Spleen (tissue), 11 donors: Measurements from ENCODE around the gene TOPBP1. TPM values are rescaled to one million over a fixed set of nuclear protein-coding genes. Genes with fewer than 3 reads are reported as not detected.

Experiments used
- DNase-seq: peaks from one replicate; pipeline ENCODE4 v3.0.0-alpha.2; 2020
- H3K27ac ChIP-seq, 8 donors: fragments of 200-600 bp; sonication (generic) in 7 of 8; 1 replicate in 4 of 8; 2 replicates in 4 of 8; pipeline versions ENCODE4 v1.5.0 to v1.8.0; 2016 to 2021; ENCODE audit warnings: inconsistent platforms in 4 of 8, mild to moderate bottlenecking in 4 of 8, moderate library complexity in 1 of 8
- H3K27me3 ChIP-seq, 7 donors: fragments of 200-600 bp; sonication (generic) in 6 of 7; replicated peaks in 1 of 7; 1 replicate in 4 of 7; 2 replicates in 3 of 7; pipeline versions ENCODE4 v1.5.0 to v1.8.0; 2016 to 2021; ENCODE audit warnings: inconsistent platforms in 3 of 7, mild to moderate bottlenecking in 1 of 7
- H3K36me3 ChIP-seq, 6 donors: fragments of 200-600 bp; sonication (generic) in 5 of 6; 1 replicate in 4 of 6; 2 replicates in 2 of 6; pipeline versions ENCODE4 v1.5.0 to v1.8.0; 2016 to 2021; ENCODE audit warnings: inconsistent platforms in 2 of 6
- H3K4me1 ChIP-seq, 6 donors: fragments of 200-600 bp; sonication (generic) in 5 of 6; 1 replicate in 3 of 6; 2 replicates in 3 of 6; pipeline versions ENCODE4 v1.5.0 to v1.8.0; 2016 to 2021; ENCODE audit warnings: inconsistent platforms in 3 of 6
- H3K4me3 ChIP-seq, 8 donors: fragments of 200-600 bp; sonication (generic) in 7 of 8; 1 replicate in 4 of 8; 2 replicates in 4 of 8; pipeline versions ENCODE4 v1.5.0 to v1.8.0; 2016 to 2021; ENCODE audit warnings: inconsistent platforms in 4 of 8, mild to moderate bottlenecking in 4 of 8, moderate library complexity in 2 of 8
- H3K9me3 ChIP-seq, 8 donors: fragments of 200-600 bp; sonication (generic) in 7 of 8; 1 replicate in 4 of 8; 2 replicates in 4 of 8; pipeline versions ENCODE4 v1.5.0 to v1.8.0; 2016 to 2021; ENCODE audit warnings: inconsistent platforms in 4 of 8
- POLR2A ChIP-seq, 3 donors: fragments of 450-650 bp; IDR thresholded peaks; one replicate each; pipeline ENCODE4 v1.5.1; 2017; ENCODE audit warnings: antibody characterized with exemption in 3 of 3, mild to moderate bottlenecking in 1 of 3
- POLR2AphosphoS5 ChIP-seq, 3 donors: sonication (generic); formaldehyde crosslinking; IDR thresholded peaks; one replicate each; pipeline ENCODE4 v1.5.1; 2017; ENCODE audit warnings: antibody characterized with exemption in 3 of 3
- WGBS, 5 donors: extraction: QIAGEN DNeasy Blood & Tissue Kit in 3 of 5; methylation state at CpG; one replicate each; pipeline versions ENCODE4 v1.1.5 to v1.1.7; 2013 to 2018; 5-methylcytosine and 5-hydroxymethylcytosine counted together
- intact Hi-C: fragments of 100-400 bp; cut with DNase I; formaldehyde crosslinking; loops from one replicate; pipeline ENCODE4 v1.15.0; 2023; ENCODE audit warnings: low total_unique reads
- polyA plus RNA-seq, 3 donors: library from polyadenylated mRNA; stranded (reverse); fragments of 200-250 nt; gene quantifications; one replicate each; pipeline ENCODE4 v1.2.1, GENCODE V29; 2013
- total RNA-seq, 7 donors: library from RNA; depleted of rRNA in 3 of 7; stranded (reverse); fragments of >200 nt in 3 of 7; fragmentation: NEBNext Ultra II Directional in 4 of 7; extraction: Animal tissue kit (Norgen Biotek cat#: 25700) in 4 of 7; gene quantifications; one replicate each; pipeline versions ENCODE4 v1.1.0 to v1.2.1, GENCODE V29; 2016 to 2021
- TF ChIP-seq, protein P1 (sequence below), 11 experiments: fragments of 200-600 bp in 7 of 11; fragments of 450-650 bp in 4 of 11; sonication (generic) in 4 of 11; IDR thresholded peaks in 8 of 11; conservative IDR thresholded peaks in 3 of 11; 1 replicate in 7 of 11; 2 replicates in 4 of 11; pipeline versions ENCODE4 v1.4.0 to v1.8.0; 2016 to 2021; ENCODE audit warnings: antibody characterized with exemption in 11 of 11, inconsistent platforms in 4 of 11, mild to moderate bottlenecking in 1 of 11
- donor health status: healthy with polysubstance abuse.
- donor health status: DM: no; HTN: no; CAD: no; lungs with moderate emphysema.
- donor health status: DM: no; HTN: no; CAD: no.
- donor health status: Bipolar disorder and iron deficiency.
- donor health status: healthy.
- donor health status: DM: no; HTN: no; CAD: no.
- donor health status: DM: yes; HTN: yes; CAD: no.

The TOPBP1 gene
- total and polyA plus RNA-seq, 10 donors, result 11.0 to 61.9 (median 30.7) TPM

DNA sequence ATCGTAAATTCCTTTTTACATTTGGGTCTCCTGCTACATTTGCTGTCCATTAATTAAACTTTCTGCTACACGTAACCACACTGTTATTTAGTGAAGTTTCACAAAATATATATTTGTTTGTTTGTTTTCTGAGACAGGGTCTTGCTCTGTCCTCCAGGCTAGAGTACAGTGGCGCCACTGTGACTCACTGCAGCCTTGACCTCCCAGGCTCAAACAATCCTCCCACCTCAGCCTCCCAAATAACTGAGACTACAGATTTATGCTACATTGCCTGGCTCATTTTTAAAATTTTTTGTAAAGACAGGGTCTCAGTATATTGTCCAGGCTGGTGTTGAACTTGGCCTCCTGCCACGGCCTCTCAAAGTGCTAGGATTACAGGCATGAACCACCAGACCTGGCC lies 20.5 kb downstream of the TOPBP1 start:
- no peak for DNase-seq
- intact Hi-C loops, result no loop called here
- H3K27me3 ChIP-seq, result no peaks in the 10 kb centered on the region
- peaks cover 0 to 100% (median 61%) of the 10 kb centered on the region in 6 donors for H3K36me3 ChIP-seq
- 97 to 99% (median 98%) methylated on average over 4 of the region's 4 CpGs for whole genome bisulfite sequencing, 5 donors
- no peaks in the 10 kb centered on the region for H3K4me1 ChIP-seq
- TF ChIP-seq POLR2A (IDR thresholded peaks at IDR 0.05), result no peak
- TF ChIP-seq POLR2AphosphoS5 (IDR thresholded peaks at IDR 0.05), result no peak
- TF ChIP-seq, protein P1, sequence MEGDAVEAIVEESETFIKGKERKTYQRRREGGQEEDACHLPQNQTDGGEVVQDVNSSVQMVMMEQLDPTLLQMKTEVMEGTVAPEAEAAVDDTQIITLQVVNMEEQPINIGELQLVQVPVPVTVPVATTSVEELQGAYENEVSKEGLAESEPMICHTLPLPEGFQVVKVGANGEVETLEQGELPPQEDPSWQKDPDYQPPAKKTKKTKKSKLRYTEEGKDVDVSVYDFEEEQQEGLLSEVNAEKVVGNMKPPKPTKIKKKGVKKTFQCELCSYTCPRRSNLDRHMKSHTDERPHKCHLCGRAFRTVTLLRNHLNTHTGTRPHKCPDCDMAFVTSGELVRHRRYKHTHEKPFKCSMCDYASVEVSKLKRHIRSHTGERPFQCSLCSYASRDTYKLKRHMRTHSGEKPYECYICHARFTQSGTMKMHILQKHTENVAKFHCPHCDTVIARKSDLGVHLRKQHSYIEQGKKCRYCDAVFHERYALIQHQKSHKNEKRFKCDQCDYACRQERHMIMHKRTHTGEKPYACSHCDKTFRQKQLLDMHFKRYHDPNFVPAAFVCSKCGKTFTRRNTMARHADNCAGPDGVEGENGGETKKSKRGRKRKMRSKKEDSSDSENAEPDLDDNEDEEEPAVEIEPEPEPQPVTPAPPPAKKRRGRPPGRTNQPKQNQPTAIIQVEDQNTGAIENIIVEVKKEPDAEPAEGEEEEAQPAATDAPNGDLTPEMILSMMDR (IDR thresholded peaks at IDR 0.05 in 8 of 11, conservative IDR thresholded peaks at IDR 0.05 in 3 of 11), result no peak
- no peak overlapping the region for H3K4me3 ChIP-seq
- peaks cover 0 to 7% (median 2%) of the 10 kb centered on the region in 8 donors for H3K9me3 ChIP-seq
- no peak overlapping the region for H3K27ac ChIP-seq

GRCh38 chr3:133633439-133633838 lies 28.3 kb downstream of the TOPBP1 start:
- H3K9me3 ChIP-seq, result no peaks in the 10 kb centered on the region
- no peaks in the 10 kb centered on the region for H3K27me3 ChIP-seq
- peaks cover 0 to 100% (median 62%) of the 10 kb centered on the region in 6 donors for H3K36me3 ChIP-seq
- H3K27ac ChIP-seq, result no peak overlapping the region
- TF ChIP-seq, protein P1 (IDR thresholded peaks at IDR 0.05 in 8 of 11, conservative IDR thresholded peaks at IDR 0.05 in 3 of 11), result no peak
- no peak for TF ChIP-seq POLR2AphosphoS5 (IDR thresholded peaks at IDR 0.05)
- TF ChIP-seq POLR2A (IDR thresholded peaks at IDR 0.05), result no peak
- no peak for DNase-seq
- 92 to 97% (median 95%) methylated on average over 4 of the region's 4 CpGs for WGBS, 5 donors
- intact Hi-C loops, result no loop called here
- H3K4me1 ChIP-seq, result no peaks in the 10 kb centered on the region
- H3K4me3 ChIP-seq, result no peak overlapping the region

GRCh38 chr3:133629146-133629545 lies 32.6 kb downstream of the TOPBP1 start:
- no peaks in the 10 kb centered on the region for H3K4me1 ChIP-seq
- no peak for DNase-seq
- no peaks in the 10 kb centered on the region for H3K9me3 ChIP-seq
- H3K27ac ChIP-seq, result no peak overlapping the region
- WGBS, 5 donors, result 80 to 98% (median 86%) methylated on average over 2 of the region's 2 CpGs
- peaks cover 0 to 100% (median 67%) of the 10 kb centered on the region in 6 donors for H3K36me3 ChIP-seq
- no peak overlapping the region for H3K4me3 ChIP-seq
- no peaks in the 10 kb centered on the region for H3K27me3 ChIP-seq
- TF ChIP-seq POLR2AphosphoS5 (IDR thresholded peaks at IDR 0.05) (no peak), POLR2A (IDR thresholded peaks at IDR 0.05) (no peak)
- TF ChIP-seq, protein P1 (IDR thresholded peaks at IDR 0.05 in 8 of 11, conservative IDR thresholded peaks at IDR 0.05 in 3 of 11), result no peak
- intact Hi-C loops, result no loop called here

GRCh38 chr3:133627789-133628188 lies 34.0 kb downstream of the TOPBP1 start:
- no peak overlapping the region for H3K27ac ChIP-seq
- no peaks in the 10 kb centered on the region for H3K9me3 ChIP-seq
- H3K36me3 ChIP-seq, result peaks cover 3 to 100% (median 69%) of the 10 kb centered on the region in 6 donors
- no peaks in the 10 kb centered on the region for H3K27me3 ChIP-seq
- H3K4me3 ChIP-seq, result no peak overlapping the region
- no peak for TF ChIP-seq POLR2A (IDR thresholded peaks at IDR 0.05)
- TF ChIP-seq POLR2AphosphoS5 (IDR thresholded peaks at IDR 0.05), result no peak
- TF ChIP-seq, protein P1 (IDR thresholded peaks at IDR 0.05 in 8 of 11, conservative IDR thresholded peaks at IDR 0.05 in 3 of 11), result no peak
- DNase-seq, result no peak
- no peaks in the 10 kb centered on the region for H3K4me1 ChIP-seq
- intact Hi-C loops, result no loop called here
